SH-SY5Y (cell line): ENCODE results near the gene BAG3.

Experiments
- GATA2 ChIP-seq: IDR thresholded peaks from 2 replicates; pipeline ENCODE4 v1.6.1; 2011; ENCODE audit warnings: mild to moderate bottlenecking, low read depth, low read length
- GATA3 ChIP-seq: IDR thresholded peaks from 2 replicates; pipeline ENCODE4 v1.6.1; 2011; ENCODE audit warnings: low read depth, mild to moderate bottlenecking, low read length, moderate library complexity

DNA sequence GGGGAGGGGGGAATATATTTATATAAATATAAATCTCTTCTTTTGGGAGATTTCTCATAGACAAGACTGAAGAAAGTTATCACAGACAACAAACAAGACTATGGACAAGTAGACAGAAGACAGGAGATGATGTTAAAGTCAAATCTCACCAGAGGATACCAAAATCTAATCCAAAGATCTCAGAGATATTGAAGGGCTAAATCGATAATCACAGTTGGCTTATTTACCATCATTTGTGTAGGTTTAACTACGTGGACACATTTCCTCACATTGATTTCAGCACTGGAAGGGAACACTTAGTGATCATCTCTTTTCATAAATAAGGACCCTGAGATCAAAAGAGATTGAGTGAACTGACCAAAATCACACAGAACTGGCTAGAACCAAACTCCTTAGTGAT lies 72.0 kb downstream of the BAG3 start:
- TF ChIP-seq GATA2: no peak
- no peak for TF ChIP-seq GATA3
